Measurements from ENCODE around the gene ALAD. TPM values are rescaled to one million over a fixed set of nuclear protein-coding genes. Genes with fewer than 3 reads are reported as not detected.

Gene ALAD
- total and polyA plus RNA-seq, 4 donors: 40.2 to 258 (median 74.2) TPM

GRCh38 chr9:113337714-113338113, 63.4 kb downstream of the ALAD start:
- H3K36me3 ChIP-seq (ENCODE audit: control insufficient read depth in 4 of 4, insufficient read depth in 3 of 4, low read depth in 1 of 4, low read length in 3 of 4): no peaks in the 10 kb centered on the region
- TF ChIP-seq YY1 (IDR thresholded peaks at IDR 0.05) (no peak), EGR1 (IDR thresholded peaks at IDR 0.05; ENCODE audit: low read depth in 2 of 2) (no peak), GABPA (IDR thresholded peaks at IDR 0.05 in 1 of 2, conservative IDR thresholded peaks at IDR 0.05 in 1 of 2) (no peak), SP1 (IDR thresholded peaks at IDR 0.05) (no peak), ATF3 (IDR thresholded peaks at IDR 0.05) (no peak), NR2F2 (IDR thresholded peaks at IDR 0.05) (no peak), TAF1 (conservative IDR thresholded peaks at IDR 0.05) (no peak), MAX (IDR thresholded peaks at IDR 0.05) (no peak), RAD21 (IDR thresholded peaks at IDR 0.05) (no peak), ZBTB33 (IDR thresholded peaks at IDR 0.05) (no peak), FOXA1 (IDR thresholded peaks at IDR 0.05) (no peak), FOXA2 (IDR thresholded peaks at IDR 0.05) (no peak)

More at GRCh38 chr9:113337714-113338113, 63.4 kb downstream of the ALAD start:
- Histone ChIP-seq H3K9me3 (ENCODE audit: control insufficient read depth in 4 of 4, low read length in 3 of 4) (no peaks in the 10 kb centered on the region), H3K27me3 (ENCODE audit: control insufficient read depth in 4 of 4, insufficient read depth in 4 of 4, low read length in 3 of 4) (no peaks in the 10 kb centered on the region), H3K4me1 (ENCODE audit: control insufficient read depth in 4 of 4, insufficient read depth in 4 of 4, low read length in 3 of 4) (peaks cover 5 to 14% (median 11%) of the 10 kb centered on the region in 4 donors), H3K4me3 (ENCODE audit: low read depth in 1 of 3, low read length in 3 of 3) (no peak overlapping the region), H3K27ac (ENCODE audit: low read depth in 1 of 2, low read length in 2 of 2) (no peak overlapping the region), H3K9ac (ENCODE audit: low read depth in 1 of 2, low read length in 2 of 2) (no peak overlapping the region)
- 98% methylated on average over 2 of the region's 2 CpGs for WGBS
- no peak for DNase-seq (ENCODE audit: low spot score)

Other genes with a start within 250 kb of the ALAD start
- 10 to 100 TPM; 16.8 to 18.2 TPM for gene FKBP15, start 180.0 kb downstream of the ALAD start, total RNA-seq
- 1 to 10 TPM; 6.2 to 9.1 TPM for gene FKBP15, start 180.0 kb downstream of the ALAD start, polyA plus RNA-seq
- 10 to 100 TPM; 26.6 to 96.2 TPM for gene SLC31A1, start 179.7 kb downstream of the ALAD start, total RNA-seq
- gene SLC31A1, start 179.7 kb downstream of the ALAD start, polyA plus RNA-seq: 10 to 100 TPM; 40.1 to 49.8 TPM
- gene CDC26, start 125.7 kb downstream of the ALAD start, total RNA-seq: 10 to 100 TPM; 12.5 to 16.7 TPM
- gene CDC26, start 125.7 kb downstream of the ALAD start, polyA plus RNA-seq: 10 to 100 TPM; 25.9 to 38.9 TPM
- 10 to 100 TPM; 11.6 to 11.9 TPM for gene PRPF4, start 125.6 kb downstream of the ALAD start, total RNA-seq
- gene PRPF4, start 125.6 kb downstream of the ALAD start, polyA plus RNA-seq: 1 to 10 TPM; 5.0 to 9.3 TPM
- gene RNF183, start 97.9 kb downstream of the ALAD start, total RNA-seq: not detected
- gene RNF183, start 97.9 kb downstream of the ALAD start, polyA plus RNA-seq: under 1 TPM in 1 of 2 donors, not detected in 1; 0.07 TPM
- gene WDR31, start 61.0 kb downstream of the ALAD start, total RNA-seq: 1 to 10 TPM; 1.1 to 3.2 TPM
- 1 to 10 TPM; 1.1 to 1.3 TPM for gene WDR31, start 61.0 kb downstream of the ALAD start, polyA plus RNA-seq
- gene BSPRY, start 51.7 kb downstream of the ALAD start, total RNA-seq: 1 to 10 TPM in 1 of 2 donors, under 1 TPM in 1; 0.50 to 2.3 TPM
- under 1 TPM; 0.31 to 0.81 TPM for gene BSPRY, start 51.7 kb downstream of the ALAD start, polyA plus RNA-seq
- 10 to 100 TPM; 26.9 to 61.2 TPM for gene HDHD3, start 24.3 kb downstream of the ALAD start, total RNA-seq
- gene HDHD3, start 24.3 kb downstream of the ALAD start, polyA plus RNA-seq: 10 to 100 TPM; 60.8 to 63.6 TPM
- gene POLE3, start 9.4 kb upstream of the ALAD start, total RNA-seq: 10 to 100 TPM; 20.9 to 27.5 TPM
- gene POLE3, start 9.4 kb upstream of the ALAD start, polyA plus RNA-seq: 10 to 100 TPM; 15.7 to 24.8 TPM
- 1 to 10 TPM in 1 of 2 donors, under 1 TPM in 1; 0.09 to 1.1 TPM for gene C9orf43, start 9.5 kb upstream of the ALAD start, total RNA-seq
- gene C9orf43, start 9.5 kb upstream of the ALAD start, polyA plus RNA-seq: under 1 TPM; 0.23 to 0.26 TPM
- gene RGS3, start 62.4 kb upstream of the ALAD start, total RNA-seq: 10 to 100 TPM; 13.0 to 23.0 TPM
- gene RGS3, start 62.4 kb upstream of the ALAD start, polyA plus RNA-seq: 10 to 100 TPM; 33.7 to 65.0 TPM